ENCODE results near the gene COPG2. TPM values are rescaled to one million over a fixed set of nuclear protein-coding genes. Genes with fewer than 3 reads are reported as not detected.

Gene COPG2
- total RNA-seq, 1 donor from 2014 or later = 8.3 TPM

- DNase-seq (ENCODE audit: low read depth in 2 of 2) = no peak
Measured at GRCh38 chr7:130500463-130500862, 168.1 kb downstream of the COPG2 start.

DNA sequence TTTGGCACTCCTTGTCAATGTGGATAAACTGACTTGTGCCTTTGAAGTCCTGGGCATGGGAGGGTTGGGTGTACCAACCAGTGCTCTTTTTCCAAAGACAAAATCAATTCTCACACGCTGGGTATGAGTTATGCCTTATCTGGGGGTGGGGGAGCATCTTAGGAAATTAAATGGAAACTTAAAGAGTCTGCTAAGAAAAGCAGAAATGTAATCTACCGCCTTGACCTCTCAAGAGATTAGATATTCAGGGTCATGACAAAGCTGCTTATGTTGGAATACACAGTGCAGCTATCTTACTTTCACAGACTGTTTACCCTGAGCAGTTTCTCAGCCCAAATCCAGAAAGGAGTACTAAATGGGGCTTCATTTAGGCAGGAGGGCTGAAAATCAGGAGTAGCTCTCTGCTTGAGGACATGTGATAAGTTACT is 174.1 kb downstream of the COPG2 start:
- no peak for DNase-seq (ENCODE audit: low read depth in 2 of 2)

GRCh38 chr7:130493275-130493873 is 175.2 kb downstream of the COPG2 start:
- no peak for DNase-seq (ENCODE audit: low read depth in 2 of 2)

DNA sequence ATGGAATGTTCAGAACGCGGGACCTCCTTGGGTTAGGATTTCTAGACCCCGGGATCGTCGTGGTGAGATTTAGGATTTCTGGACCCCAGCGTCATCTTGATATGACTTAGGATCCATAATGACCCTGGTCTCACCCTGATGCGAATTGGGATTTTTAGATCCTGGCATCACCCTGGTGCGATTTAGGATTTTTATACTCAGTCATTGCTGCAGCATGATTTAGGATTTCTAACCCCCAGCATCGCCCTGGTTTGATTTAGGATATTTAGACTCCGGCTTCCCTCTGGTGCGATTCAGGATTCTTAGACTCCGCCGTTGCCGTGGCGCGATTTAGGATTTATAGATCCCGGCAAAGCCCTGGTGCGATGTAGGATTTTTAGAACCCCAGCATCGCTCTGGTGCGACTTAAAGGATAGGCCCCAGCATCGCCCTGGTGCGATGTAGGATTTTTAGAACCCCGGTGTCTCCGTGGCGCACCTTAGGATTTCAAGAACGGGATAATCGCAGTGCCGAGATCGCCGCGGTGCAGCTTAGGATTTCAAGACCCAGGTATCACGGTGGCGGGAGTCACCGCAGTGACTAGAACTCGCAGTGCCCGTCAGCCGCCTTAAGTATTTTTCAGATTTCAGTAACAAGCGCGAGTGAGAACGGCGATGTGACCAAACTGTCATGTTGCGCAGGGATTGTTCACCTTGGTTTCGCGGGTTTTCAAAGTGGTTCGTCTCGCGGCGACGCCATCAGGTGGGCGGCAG is 175.8 kb downstream of the COPG2 start:
- no peak for DNase-seq (ENCODE audit: low read depth in 2 of 2)

GRCh38 chr7:130491841-130492522 is 176.6 kb downstream of the COPG2 start, which contains the start of gene MEST:
Gene MEST, plus strand, starts transcription at chr7:130492085. Its CDS starts 229 bp downstream, at chr7:130492314.
- DNase-seq (ENCODE audit: low read depth in 2 of 2) = peak in 1 of 2 donors; percentile 7

- peak; percentile 34 to 50 for DNase-seq (ENCODE audit: low read depth in 2 of 2)
Measured at GRCh38 chr7:130490888-130491804, 177.4 kb downstream of the COPG2 start.

- DNase-seq (ENCODE audit: low read depth in 2 of 2) = no peak
Measured at GRCh38 chr7:130490311-130490791, 178.2 kb downstream of the COPG2 start.

- peak in 1 of 2 donors; percentile 23 for DNase-seq (ENCODE audit: low read depth in 2 of 2)
Measured at GRCh38 chr7:130489140-130489983, 179.2 kb downstream of the COPG2 start.

- no peak for DNase-seq (ENCODE audit: low read depth in 2 of 2)
Measured at GRCh38 chr7:130488392-130489139, 180.0 kb downstream of the COPG2 start.

GRCh38 chr7:130486954-130487436 is 181.6 kb downstream of the COPG2 start:
- DNase-seq (ENCODE audit: low read depth in 2 of 2) = peak in 1 of 2 donors; percentile 40

DNA sequence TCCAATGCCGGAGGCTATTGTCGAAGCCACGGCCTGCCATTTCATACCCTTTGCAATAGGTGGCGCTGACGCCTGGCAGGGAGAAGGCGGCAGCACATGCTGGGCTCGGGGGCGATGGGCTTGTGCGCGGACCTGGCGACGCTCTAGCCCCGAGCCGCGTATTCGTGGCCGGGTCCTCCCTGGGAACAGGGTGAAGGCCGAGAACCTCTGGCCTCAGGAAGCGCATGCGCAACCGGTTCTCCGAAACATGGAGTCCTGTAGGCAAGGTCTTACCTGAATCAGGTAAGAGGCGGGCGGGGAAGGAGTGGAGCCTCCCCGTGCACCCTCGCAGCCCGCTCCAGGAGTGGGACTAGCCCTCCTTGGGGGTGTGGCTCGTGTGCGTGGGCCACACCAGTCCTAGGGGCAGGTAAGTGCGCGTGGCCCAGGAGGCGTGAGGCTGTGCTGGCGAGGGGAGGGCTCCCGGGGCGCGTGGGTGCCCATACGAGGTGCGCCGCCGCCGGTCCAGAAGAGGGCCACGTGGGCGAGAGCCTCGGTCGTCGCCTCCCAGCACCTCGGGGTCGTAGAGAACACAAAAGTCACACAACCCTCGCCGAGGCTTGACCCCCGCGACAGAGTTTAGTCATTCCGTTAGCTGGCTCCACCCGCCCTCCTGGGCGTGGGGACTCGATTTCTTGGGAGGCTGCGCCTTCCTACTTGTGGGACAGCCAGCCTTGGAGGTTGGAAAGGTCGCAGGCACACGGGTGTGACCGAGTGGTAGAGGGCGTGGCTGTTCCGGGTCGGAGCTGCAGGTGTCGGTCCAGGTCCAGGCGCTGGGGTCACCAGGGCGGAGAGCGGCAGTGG is 182.2 kb downstream of the COPG2 start:
- peak; percentile 47 to 65 for DNase-seq (ENCODE audit: low read depth in 2 of 2)

DNA sequence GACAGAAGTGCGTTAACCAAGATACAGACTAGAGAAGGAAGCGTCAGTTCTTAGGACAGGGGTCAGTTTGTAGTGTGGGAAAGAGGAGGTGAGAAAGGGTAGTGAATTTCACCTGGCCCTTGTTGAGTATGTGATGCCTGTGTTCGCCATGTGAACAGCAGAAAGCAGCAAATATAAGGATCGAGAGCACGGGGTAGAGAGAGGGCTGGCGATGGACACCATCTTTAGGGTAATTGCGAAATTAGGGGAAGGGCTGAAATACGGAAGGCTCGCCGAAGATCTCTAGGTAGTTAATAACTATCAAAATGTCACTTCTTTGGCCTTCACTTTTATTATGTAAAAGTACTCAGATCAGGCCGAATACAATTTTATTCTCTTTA is 182.8 kb downstream of the COPG2 start:
- DNase-seq (ENCODE audit: low read depth in 2 of 2) = no peak

- DNase-seq (ENCODE audit: low read depth in 2 of 2) = no peak
Measured at GRCh38 chr7:130483031-130483430, 185.5 kb downstream of the COPG2 start.

GRCh38 chr7:130481898-130482297 is 186.7 kb downstream of the COPG2 start:
- DNase-seq (ENCODE audit: low read depth in 2 of 2) = no peak

DNA sequence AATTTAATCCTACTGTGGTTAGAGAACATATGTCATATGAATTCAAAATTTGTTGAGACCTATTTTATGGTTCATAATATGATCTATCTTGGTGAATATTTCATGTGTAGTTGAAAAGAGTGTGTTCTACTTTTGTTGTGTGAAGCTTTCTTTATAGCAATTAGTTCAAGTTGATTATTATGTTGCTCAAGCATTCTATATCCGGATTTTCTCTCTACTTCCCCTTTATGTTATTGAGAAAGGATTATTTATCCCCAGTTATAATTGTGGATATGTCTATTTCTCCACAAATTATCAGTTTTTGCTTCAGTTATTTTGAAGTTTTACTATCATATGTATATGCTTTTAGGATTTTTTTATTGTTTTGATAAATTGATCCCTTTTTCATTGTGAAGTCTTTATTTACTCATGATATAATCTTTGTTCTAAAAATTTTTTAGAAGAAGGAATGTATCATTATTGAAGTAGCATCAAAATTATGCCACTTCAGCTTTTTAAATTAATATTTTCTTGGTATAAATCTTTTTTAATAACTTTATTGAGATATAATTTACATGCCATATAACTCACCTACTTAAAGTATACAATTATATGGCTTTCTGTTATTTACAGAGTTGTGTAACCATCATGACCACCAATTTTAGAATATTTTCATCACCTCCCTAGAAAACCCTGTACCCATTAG is 188.7 kb downstream of the COPG2 start:
- DNase-seq (ENCODE audit: low read depth in 2 of 2) = no peak

GRCh38 chr7:130478991-130479390 is 189.6 kb downstream of the COPG2 start:
- DNase-seq (ENCODE audit: low read depth in 2 of 2) = no peak

DNA sequence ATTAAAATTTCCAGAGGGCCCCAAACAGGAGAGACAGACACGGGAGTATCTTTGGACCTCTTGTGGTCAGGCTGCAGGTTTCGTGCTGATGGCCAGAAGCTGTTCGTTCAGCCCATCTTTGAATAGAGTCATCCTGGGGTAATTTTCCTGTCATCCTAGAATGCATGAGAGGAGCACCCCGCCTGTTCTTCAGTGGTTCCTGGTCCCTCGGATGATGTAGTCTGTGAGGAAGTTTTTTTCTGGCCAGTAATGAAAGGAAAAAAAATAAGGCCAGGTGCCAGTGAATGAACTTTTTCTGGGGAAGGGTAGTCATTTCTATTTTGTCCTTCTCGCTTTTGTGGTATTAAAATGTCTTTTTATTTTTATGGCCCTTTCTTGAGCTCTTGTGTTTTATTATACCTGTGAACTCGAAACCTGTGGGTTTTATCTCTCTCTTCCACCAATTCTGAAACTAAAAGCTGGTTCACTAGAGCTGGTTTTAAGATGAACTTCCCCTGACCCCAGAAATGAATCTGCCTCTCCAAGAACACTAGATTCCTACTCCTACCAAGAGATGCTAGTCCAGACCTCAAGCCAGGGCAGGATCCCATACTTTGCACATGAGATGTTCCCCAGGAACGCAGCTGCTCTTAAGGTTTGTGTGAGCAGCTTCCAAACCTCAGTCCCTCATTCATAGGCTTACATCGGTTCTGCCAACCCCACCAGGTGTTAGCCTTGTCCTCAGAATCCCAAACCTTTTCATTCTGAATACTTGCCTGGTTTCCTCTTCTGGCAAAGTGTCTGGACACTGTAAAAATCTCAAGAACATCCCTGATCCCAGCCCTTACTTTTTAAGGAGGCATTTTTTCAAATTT is 192.0 kb downstream of the COPG2 start:
- no peak for DNase-seq (ENCODE audit: low read depth in 2 of 2)

Measured in lung microvascular endothelial cell (primary cell).